Peyer's patch (tissue), 4 donors: ENCODE results near the gene LAPTM5.

Experiments
- POLR2A ChIP-seq, 2 donors: fragments of 450-650 bp; IDR thresholded peaks; one replicate each; pipeline ENCODE4 v1.5.1; 2017; ENCODE audit warnings: antibody characterized with exemption in 2 of 2, mild to moderate bottlenecking in 2 of 2, moderate library complexity in 2 of 2
- TF ChIP-seq, protein P1 (sequence below), 6 experiments: fragments of 450-650 bp in 4 of 6; fragments of 200-600 bp in 2 of 6; sonication (generic) in 1 of 6; IDR thresholded peaks; one replicate each; pipeline ENCODE4 v1.5.1; 2017 to 2019; ENCODE audit warnings: antibody characterized with exemption in 6 of 6, mild to moderate bottlenecking in 3 of 6, moderate library complexity in 1 of 6

DNA sequence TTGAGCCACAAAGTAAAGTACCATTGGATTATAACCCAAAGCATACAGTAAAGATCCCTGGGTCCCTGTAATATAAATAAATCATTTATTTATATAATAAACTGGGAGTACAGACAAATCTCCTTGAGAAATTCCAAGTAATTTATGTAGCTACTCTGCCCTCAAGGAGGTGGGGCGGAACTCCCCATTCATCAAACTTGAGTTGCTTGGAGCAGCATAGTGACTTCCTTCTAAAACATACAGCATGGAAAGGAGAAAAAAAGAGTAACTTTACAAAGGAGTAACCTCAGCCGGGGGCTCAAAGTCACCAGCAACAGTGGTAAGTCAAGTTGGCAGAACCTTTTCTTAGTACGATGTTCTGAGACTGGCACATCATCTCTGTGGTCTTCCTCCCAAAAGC, 4.5 kb downstream of the LAPTM5 start:
- TF ChIP-seq, protein P1, sequence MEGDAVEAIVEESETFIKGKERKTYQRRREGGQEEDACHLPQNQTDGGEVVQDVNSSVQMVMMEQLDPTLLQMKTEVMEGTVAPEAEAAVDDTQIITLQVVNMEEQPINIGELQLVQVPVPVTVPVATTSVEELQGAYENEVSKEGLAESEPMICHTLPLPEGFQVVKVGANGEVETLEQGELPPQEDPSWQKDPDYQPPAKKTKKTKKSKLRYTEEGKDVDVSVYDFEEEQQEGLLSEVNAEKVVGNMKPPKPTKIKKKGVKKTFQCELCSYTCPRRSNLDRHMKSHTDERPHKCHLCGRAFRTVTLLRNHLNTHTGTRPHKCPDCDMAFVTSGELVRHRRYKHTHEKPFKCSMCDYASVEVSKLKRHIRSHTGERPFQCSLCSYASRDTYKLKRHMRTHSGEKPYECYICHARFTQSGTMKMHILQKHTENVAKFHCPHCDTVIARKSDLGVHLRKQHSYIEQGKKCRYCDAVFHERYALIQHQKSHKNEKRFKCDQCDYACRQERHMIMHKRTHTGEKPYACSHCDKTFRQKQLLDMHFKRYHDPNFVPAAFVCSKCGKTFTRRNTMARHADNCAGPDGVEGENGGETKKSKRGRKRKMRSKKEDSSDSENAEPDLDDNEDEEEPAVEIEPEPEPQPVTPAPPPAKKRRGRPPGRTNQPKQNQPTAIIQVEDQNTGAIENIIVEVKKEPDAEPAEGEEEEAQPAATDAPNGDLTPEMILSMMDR (IDR thresholded peaks at IDR 0.05), result no peak
- TF ChIP-seq POLR2A (IDR thresholded peaks at IDR 0.05), result no peak
